Vagina (tissue), 2 donors: ENCODE data around the gene CSMD2.

Experiments
- CTCF ChIP-seq, 3 experiments: fragments of 450-650 bp in 2 of 3; fragments of 200-600 bp in 1 of 3; sonication (generic) in 1 of 3; IDR thresholded peaks; one replicate each; pipeline ENCODE4 v1.5.1; 2017 to 2019; ENCODE audit warnings: antibody characterized with exemption in 3 of 3, mild to moderate bottlenecking in 2 of 3, moderate library complexity in 2 of 3
- POLR2A ChIP-seq, 2 donors: fragments of 450-650 bp; IDR thresholded peaks; one replicate each; pipeline ENCODE4 v1.6.1; 2017; ENCODE audit warnings: antibody characterized with exemption in 2 of 2, mild to moderate bottlenecking in 2 of 2, moderate library complexity in 2 of 2
- POLR2AphosphoS5 ChIP-seq, 2 donors: sonication (generic); formaldehyde crosslinking; IDR thresholded peaks; one replicate each; pipeline ENCODE4 v1.9.0; 2017; ENCODE audit warnings: antibody characterized with exemption in 2 of 2, mild to moderate bottlenecking in 2 of 2, low read depth in 1 of 2; ENCODE audit not compliant: insufficient read depth in 1 of 2

- no peak for TF ChIP-seq POLR2AphosphoS5 (IDR thresholded peaks at IDR 0.05; ENCODE audit: insufficient read depth in 1 of 2, low read depth in 1 of 2)
- no peak for TF ChIP-seq CTCF (IDR thresholded peaks at IDR 0.05)
- TF ChIP-seq POLR2A (IDR thresholded peaks at IDR 0.05): no peak
These were observed 51.7 kb downstream of the CSMD2 start for GRCh38 chr1:34113362-34113761.
